HepG2 (cell line): ENCODE results near the gene CREB3. TPM values are rescaled to one million over a fixed set of nuclear protein-coding genes. Genes with fewer than 3 reads are reported as not detected.

Experiments used
- ADNP ChIP-seq: sonication (generic); formaldehyde crosslinking; IDR thresholded peaks from 2 replicates; pipeline ENCODE4 v1.4.0; 2020; ENCODE audit warnings: missing genetic modification reagents
- ETV6 ChIP-seq: sonication (generic); formaldehyde crosslinking; conservative IDR thresholded peaks from 2 replicates; pipeline ENCODE4 v1.4.0; 2020; ENCODE audit warnings: missing genetic modification reagents
- FOXK1 ChIP-seq: sonication (generic); formaldehyde crosslinking; IDR thresholded peaks from 2 replicates; pipeline ENCODE4 v1.4.0; 2020; ENCODE audit warnings: low read depth, missing genetic modification reagents, borderline replicate concordance
- HNF4A ChIP-seq: sonication (generic); formaldehyde crosslinking; IDR thresholded peaks from 2 replicates; pipeline ENCODE4 v1.4.0; 2020; ENCODE audit warnings: missing genetic modification reagents
- NR2C2 ChIP-seq: sonication (generic); formaldehyde crosslinking; IDR thresholded peaks from 2 replicates; pipeline ENCODE4 v1.4.0; 2020; ENCODE audit warnings: missing genetic modification reagents, mild to moderate bottlenecking, moderate library complexity, borderline replicate concordance
- RBAK ChIP-seq: sonication (generic); formaldehyde crosslinking; IDR thresholded peaks from 2 replicates; pipeline ENCODE4 v1.5.1; 2020; ENCODE audit warnings: mild to moderate bottlenecking, missing genetic modification reagents
- RFX3 ChIP-seq: IDR thresholded peaks from 2 replicates; pipeline ENCODE4 v1.6.1; 2016; ENCODE audit warnings: missing biosample characterization, missing genetic modification reagents
- ZBTB20 ChIP-seq: sonication (generic); formaldehyde crosslinking; IDR thresholded peaks from 2 replicates; pipeline ENCODE4 v1.8.1; 2023; ENCODE audit warnings: missing genetic modification reagents, low read depth, mild to moderate bottlenecking, borderline replicate concordance
- ZBTB3 ChIP-seq: sonication (generic); formaldehyde crosslinking; IDR thresholded peaks from 2 replicates; pipeline ENCODE4 v1.4.0; 2020; ENCODE audit warnings: low read depth, mild to moderate bottlenecking, moderate library complexity, missing genetic modification reagents, borderline replicate concordance
- ZC3H4 ChIP-seq: sonication (generic); formaldehyde crosslinking; IDR thresholded peaks from 2 replicates; pipeline ENCODE4 v1.4.0; 2020; ENCODE audit warnings: missing genetic modification reagents, borderline replicate concordance
- ZFP36L1 ChIP-seq: sonication (generic); formaldehyde crosslinking; IDR thresholded peaks from 2 replicates; pipeline ENCODE4 v1.8.0; 2022; ENCODE audit warnings: mild to moderate bottlenecking, missing genetic modification reagents, moderate library complexity
- ZNF138 ChIP-seq: sonication (generic); formaldehyde crosslinking; IDR thresholded peaks from 2 replicates; pipeline ENCODE4 v1.5.0; 2020; ENCODE audit warnings: mild to moderate bottlenecking, low read depth, missing genetic modification reagents
- ZNF225 ChIP-seq: sonication (generic); formaldehyde crosslinking; IDR thresholded peaks from 2 replicates; pipeline ENCODE4 v1.4.0; 2020; ENCODE audit warnings: mild to moderate bottlenecking, missing genetic modification reagents
- ZNF263 ChIP-seq: sonication (generic); formaldehyde crosslinking; IDR thresholded peaks from 2 replicates; pipeline ENCODE4 v1.4.0; 2020; ENCODE audit warnings: missing genetic modification reagents
- ZNF589 ChIP-seq: sonication (generic); formaldehyde crosslinking; conservative IDR thresholded peaks from 2 replicates; pipeline ENCODE4 v1.8.0; 2022; ENCODE audit warnings: mild to moderate bottlenecking, moderate library complexity, missing genetic modification reagents
- polyA plus RNA-seq, 8 experiments: library from polyadenylated mRNA; depleted of rRNA in 3 of 8; stranded (reverse) in 7 of 8; unstranded in 1 of 8; fragments of >200 nt; fragmentation: Illumina TruSeq in 4 of 8; extraction: Trizol in 4 of 8; gene quantifications; 2 replicates each; pipeline versions ENCODE4 v1.2.1 to v1.2.3, GENCODE V29; 2011 to 2016; ENCODE audit warnings: low read depth in 4 of 8, missing spikeins in 1 of 8, mixed read lengths in 1 of 8; ENCODE audit not compliant: insufficient read depth in 1 of 8
- total RNA-seq, 5 experiments: library from RNA; depleted of rRNA; stranded (reverse); fragments of >200 nt; fragmentation: Illumina TruSeq; extraction: Trizol; gene quantifications; 2 replicates each; pipeline ENCODE4 v1.2.3, GENCODE V29; 2016; ENCODE audit warnings: low read depth in 1 of 5
- TF ChIP-seq, protein P1 (sequence below): sonication (generic); formaldehyde crosslinking; IDR thresholded peaks from 2 replicates; pipeline ENCODE4 v1.8.0; 2022; ENCODE audit warnings: mild to moderate bottlenecking, missing genetic modification reagents, moderate library complexity
- TF ChIP-seq, protein P2 (sequence below): sonication (generic); formaldehyde crosslinking; IDR thresholded peaks from 2 replicates; pipeline ENCODE4 v1.4.0; 2020; ENCODE audit warnings: missing genetic modification reagents, borderline replicate concordance
- TF ChIP-seq, protein P3 (sequence below): sonication (generic); formaldehyde crosslinking; IDR thresholded peaks from 2 replicates; pipeline ENCODE4 v1.5.1; 2020; ENCODE audit warnings: mild to moderate bottlenecking, missing genetic modification reagents, moderate library complexity
- TF ChIP-seq, protein P4 (sequence below): sonication (generic); formaldehyde crosslinking; IDR thresholded peaks from 2 replicates; pipeline ENCODE4 v1.4.0; 2020; ENCODE audit warnings: missing genetic modification reagents

Gene CREB3
- total and polyA plus RNA-seq, 2 of the 13 experiments (the other 11 are each of a cell fraction or from before 2014, with no cell fraction given) = 11.1 to 34.2 TPM

DNA sequence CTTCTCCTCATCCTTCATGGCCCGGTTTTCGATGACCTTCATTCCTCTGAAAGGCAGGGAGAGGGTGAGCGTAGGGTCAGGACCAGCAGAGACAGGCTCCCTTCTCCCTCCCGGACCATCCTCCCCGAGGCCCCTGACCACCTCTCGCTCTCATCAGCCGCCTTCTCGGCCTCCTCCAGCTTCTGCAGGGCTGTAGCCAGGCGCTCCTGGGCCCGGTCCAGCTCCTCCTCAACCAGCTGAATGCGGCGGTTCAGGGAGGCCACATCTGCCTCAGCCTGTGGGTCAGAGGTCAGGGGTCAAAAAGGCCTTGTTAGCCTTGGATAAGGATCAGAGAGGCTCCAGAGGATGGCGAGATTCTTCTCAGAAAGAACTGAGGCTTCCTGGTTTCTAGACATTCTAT is 47.0 kb upstream of the CREB3 start (continued):
- TF ChIP-seq, protein P1, sequence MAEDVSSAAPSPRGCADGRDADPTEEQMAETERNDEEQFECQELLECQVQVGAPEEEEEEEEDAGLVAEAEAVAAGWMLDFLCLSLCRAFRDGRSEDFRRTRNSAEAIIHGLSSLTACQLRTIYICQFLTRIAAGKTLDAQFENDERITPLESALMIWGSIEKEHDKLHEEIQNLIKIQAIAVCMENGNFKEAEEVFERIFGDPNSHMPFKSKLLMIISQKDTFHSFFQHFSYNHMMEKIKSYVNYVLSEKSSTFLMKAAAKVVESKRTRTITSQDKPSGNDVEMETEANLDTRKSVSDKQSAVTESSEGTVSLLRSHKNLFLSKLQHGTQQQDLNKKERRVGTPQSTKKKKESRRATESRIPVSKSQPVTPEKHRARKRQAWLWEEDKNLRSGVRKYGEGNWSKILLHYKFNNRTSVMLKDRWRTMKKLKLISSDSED (CRISPR knock-in tag) = no peak
- no peak for TF ChIP-seq ZBTB3 (CRISPR knock-in tag)
- TF ChIP-seq, protein P2, sequence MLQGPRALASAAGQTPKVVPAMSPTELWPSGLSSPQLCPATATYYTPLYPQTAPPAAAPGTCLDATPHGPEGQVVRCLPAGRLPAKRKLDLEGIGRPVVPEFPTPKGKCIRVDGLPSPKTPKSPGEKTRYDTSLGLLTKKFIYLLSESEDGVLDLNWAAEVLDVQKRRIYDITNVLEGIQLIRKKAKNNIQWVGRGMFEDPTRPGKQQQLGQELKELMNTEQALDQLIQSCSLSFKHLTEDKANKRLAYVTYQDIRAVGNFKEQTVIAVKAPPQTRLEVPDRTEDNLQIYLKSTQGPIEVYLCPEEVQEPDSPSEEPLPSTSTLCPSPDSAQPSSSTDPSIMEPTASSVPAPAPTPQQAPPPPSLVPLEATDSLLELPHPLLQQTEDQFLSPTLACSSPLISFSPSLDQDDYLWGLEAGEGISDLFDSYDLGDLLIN (CRISPR knock-in tag) = no peak
- TF ChIP-seq, protein P3, sequence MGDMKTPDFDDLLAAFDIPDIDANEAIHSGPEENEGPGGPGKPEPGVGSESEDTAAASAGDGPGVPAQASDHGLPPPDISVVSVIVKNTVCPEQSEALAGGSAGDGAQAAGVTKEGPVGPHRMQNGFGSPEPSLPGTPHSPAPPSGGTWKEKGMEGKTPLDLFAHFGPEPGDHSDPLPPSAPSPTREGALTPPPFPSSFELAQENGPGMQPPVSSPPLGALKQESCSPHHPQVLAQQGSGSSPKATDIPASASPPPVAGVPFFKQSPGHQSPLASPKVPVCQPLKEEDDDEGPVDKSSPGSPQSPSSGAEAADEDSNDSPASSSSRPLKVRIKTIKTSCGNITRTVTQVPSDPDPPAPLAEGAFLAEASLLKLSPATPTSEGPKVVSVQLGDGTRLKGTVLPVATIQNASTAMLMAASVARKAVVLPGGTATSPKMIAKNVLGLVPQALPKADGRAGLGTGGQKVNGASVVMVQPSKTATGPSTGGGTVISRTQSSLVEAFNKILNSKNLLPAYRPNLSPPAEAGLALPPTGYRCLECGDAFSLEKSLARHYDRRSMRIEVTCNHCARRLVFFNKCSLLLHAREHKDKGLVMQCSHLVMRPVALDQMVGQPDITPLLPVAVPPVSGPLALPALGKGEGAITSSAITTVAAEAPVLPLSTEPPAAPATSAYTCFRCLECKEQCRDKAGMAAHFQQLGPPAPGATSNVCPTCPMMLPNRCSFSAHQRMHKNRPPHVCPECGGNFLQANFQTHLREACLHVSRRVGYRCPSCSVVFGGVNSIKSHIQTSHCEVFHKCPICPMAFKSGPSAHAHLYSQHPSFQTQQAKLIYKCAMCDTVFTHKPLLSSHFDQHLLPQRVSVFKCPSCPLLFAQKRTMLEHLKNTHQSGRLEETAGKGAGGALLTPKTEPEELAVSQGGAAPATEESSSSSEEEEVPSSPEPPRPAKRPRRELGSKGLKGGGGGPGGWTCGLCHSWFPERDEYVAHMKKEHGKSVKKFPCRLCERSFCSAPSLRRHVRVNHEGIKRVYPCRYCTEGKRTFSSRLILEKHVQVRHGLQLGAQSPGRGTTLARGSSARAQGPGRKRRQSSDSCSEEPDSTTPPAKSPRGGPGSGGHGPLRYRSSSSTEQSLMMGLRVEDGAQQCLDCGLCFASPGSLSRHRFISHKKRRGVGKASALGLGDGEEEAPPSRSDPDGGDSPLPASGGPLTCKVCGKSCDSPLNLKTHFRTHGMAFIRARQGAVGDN (CRISPR knock-in tag) = peak; percentile 32
- no peak for TF ChIP-seq ZNF138 (CRISPR knock-in tag)
- no peak for TF ChIP-seq ETV6
- TF ChIP-seq ZNF225 (CRISPR knock-in tag) = no peak
- no peak for TF ChIP-seq ZNF263 (CRISPR knock-in tag)
- TF ChIP-seq, protein P4, sequence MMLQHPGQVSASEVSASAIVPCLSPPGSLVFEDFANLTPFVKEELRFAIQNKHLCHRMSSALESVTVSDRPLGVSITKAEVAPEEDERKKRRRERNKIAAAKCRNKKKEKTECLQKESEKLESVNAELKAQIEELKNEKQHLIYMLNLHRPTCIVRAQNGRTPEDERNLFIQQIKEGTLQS (CRISPR knock-in tag) = no peak
- TF ChIP-seq RBAK (CRISPR knock-in tag) = no peak
- TF ChIP-seq RFX3 (CRISPR knock-in tag) = no peak
- TF ChIP-seq ADNP = no peak
- TF ChIP-seq ZFP36L1 = no peak
- TF ChIP-seq ZC3H4 (CRISPR knock-in tag) = no peak
- 0 out of 2 replicates have a peak, but pooled peaks have one; percentile 1 for TF ChIP-seq HNF4A
- no peak for TF ChIP-seq FOXK1 (CRISPR knock-in tag)
- TF ChIP-seq ZBTB20 (CRISPR knock-in tag) = no peak
- peak; percentile 56; the same call in 1 of the 2 replicates for TF ChIP-seq NR2C2
- TF ChIP-seq ZNF589 (CRISPR knock-in tag) = no peak
